ENCODE data around the gene ITPR3.

The ITPR3 gene

DNA sequence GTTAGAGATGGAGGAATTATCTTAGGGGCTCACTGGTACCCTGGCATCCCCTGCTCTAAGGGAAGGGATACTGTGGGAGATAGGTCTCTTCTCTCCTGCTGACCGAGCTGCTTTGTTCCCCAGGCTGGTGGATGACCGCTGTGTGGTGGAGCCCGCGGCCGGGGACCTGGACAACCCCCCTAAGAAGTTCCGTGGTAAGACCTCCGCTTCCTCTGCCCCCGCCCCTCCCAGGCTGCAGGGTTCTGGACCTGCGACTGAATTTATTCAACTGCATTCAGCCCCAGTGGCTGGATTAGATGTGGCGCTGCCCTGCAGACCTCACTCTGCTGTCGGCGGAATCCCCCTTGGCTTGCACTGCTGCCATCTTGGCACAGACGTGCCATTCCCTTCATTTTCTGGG, 19.2 kb downstream of the ITPR3 start:
- DNase-seq: no peak

GRCh38 chr6:33641144-33641543, 20.0 kb downstream of the ITPR3 start:
- DNase-seq: no peak

DNA sequence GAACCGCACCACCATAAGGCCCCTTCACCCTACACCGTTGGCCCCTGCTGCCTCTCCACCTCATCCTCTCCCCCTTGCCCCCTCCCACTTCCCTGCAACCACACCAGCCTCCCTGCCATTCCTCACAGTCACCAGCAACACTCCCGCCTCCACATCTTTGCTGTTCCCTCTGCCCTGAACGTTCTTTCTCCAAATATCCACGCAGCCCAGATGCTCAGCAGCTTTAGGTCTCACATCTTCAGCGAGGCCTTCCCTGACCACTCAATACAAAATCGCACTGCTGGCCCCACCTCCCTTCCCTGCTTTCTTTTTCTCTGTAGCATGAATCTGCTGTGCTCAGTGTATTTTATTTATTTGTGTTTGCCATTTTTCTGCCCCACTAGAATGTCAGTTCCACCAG, 20.5 kb downstream of the ITPR3 start:
- no peak for DNase-seq

DNA sequence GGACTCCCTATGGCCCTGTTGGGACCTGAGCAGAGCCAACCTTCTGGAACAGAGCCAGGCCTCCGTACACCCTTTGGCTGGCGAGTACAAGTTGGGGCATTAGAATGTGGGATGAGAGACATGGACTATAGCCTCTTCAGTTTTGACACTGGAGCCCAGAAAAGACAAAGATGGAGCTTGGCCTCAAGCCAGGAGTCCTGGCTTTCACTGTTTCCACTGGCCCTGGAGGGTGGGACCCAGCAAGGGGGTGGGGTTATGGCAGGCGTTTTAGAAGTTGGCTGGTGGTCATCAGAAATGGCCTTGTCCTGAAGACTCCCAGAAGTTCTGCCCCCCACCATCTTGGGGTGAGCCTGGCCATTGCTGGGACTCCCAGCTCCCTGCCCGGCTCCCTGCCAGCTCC, 21.8 kb downstream of the ITPR3 start:
- no peak for DNase-seq

GRCh38 chr6:33651403-33651802, 30.3 kb downstream of the ITPR3 start:
- DNase-seq: no peak

GRCh38 chr6:33652002-33652401, 30.9 kb downstream of the ITPR3 start:
- DNase-seq: no peak

- DNase-seq: no peak
Measured at GRCh38 chr6:33654831-33655554, 33.9 kb downstream of the ITPR3 start.

GRCh38 chr6:33656844-33657243, 35.7 kb downstream of the ITPR3 start:
- DNase-seq: no peak

- DNase-seq: no peak
Measured at GRCh38 chr6:33658982-33659689, 38.0 kb downstream of the ITPR3 start.

DNA sequence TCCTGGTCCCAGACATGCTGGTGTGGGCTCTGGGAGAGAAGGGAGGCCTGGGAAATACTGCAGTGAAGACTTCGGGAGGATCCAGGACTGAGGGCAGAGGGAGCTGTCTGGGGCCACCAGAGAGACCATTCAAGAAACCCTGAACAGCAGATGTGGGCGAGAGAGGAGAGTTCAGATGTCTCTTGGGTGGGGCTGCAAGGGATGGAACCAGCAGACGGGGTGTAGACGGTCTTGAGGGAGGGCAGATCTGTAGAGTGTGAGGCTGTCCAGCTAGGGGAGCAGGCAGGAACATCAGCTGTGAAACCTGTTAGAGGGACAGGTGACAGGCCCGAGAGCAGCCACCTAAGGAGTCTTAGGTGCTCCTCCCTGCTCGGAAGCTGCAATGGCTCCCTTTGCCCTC, 38.9 kb downstream of the ITPR3 start:
- DNase-seq: no peak

DNA sequence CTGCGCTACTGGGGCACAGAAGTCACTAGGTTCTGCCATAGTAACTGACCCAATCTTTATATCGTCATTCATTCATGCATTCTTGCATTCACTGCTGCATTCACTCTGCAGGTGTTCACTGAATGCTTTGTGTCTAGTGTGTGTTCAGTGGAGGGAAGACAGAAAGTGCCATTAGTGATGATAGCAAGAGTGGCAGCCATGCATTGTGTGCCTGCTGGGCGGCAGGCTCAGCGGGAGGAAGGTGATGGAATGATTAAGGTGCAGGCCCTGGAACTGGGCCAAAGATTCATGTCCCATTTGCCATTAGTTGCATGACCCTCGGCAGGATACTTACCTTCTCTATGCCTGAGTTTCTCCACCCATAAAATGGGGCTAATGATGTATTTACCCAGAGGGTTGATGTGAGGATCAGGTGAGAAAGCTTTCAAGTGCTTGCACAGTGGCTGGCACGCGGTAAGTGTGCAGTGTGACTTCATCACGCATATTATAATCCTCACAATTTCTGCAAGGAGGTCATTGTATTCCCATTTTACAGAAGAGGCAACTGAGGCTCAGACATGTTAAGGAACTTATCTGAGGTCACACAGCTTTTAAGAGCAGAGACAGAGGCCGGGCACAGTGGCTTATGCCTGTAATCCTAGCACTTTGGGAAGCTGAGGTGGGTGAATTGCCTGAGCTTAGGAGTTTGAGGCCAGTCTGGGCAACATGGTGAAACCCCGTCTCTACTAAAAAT, 40.1 kb downstream of the ITPR3 start:
- peak; percentile 33 for DNase-seq

DNA sequence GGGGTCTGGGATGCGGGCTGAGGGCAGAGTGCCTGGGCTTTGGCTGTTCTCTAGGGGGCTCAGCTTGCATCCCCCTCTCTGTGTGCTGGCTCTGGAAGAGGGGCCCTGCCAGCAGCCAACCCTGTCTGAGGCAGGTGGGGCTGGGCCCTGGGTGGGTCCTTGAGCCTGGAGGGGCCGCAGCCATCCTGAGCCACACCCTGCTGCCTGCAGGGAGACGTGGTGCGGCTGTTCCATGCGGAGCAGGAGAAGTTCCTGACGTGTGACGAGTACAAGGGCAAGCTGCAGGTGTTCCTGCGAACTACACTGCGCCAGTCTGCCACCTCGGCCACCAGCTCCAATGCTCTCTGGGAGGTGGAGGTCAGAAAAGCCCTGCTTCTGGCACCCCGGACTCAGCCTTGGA, 41.2 kb downstream of the ITPR3 start:
- DNase-seq: no peak

- no peak for DNase-seq
Measured at GRCh38 chr6:33663028-33663427, 41.9 kb downstream of the ITPR3 start.

DNA sequence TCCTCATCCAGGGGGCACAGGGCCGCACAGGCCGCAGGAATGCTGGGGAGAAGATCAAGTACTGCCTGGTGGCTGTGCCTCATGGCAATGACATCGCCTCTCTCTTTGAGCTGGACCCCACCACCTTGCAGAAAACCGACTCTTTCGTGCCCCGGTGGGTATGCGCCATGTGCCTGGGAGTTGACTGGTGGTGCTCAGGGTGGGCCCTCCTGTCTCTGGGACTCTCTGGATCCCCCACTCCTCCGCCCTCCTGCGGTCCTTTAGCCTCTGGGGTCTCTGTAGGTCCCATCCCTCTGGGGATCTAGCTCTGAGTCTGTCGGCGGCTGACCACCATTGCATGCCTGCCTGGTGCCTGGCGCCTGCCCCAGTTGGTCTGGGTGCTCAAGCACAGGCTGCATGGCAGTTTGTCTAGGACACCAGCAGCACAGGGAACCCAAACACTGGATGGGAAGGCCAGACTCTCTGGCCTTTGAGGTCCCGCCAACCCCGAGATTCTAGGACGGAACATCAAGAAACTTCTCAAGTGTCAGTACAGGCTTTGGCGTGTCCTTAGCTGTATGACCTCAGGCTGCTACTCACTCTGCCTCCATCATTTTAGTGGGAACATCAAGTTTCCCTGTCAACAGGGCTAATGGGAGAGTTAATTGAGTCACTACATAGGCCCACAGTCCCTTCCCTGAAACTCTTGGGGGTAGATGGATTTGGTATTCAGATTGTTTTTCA, 42.8 kb downstream of the ITPR3 start:
- DNase-seq: no peak

DNA sequence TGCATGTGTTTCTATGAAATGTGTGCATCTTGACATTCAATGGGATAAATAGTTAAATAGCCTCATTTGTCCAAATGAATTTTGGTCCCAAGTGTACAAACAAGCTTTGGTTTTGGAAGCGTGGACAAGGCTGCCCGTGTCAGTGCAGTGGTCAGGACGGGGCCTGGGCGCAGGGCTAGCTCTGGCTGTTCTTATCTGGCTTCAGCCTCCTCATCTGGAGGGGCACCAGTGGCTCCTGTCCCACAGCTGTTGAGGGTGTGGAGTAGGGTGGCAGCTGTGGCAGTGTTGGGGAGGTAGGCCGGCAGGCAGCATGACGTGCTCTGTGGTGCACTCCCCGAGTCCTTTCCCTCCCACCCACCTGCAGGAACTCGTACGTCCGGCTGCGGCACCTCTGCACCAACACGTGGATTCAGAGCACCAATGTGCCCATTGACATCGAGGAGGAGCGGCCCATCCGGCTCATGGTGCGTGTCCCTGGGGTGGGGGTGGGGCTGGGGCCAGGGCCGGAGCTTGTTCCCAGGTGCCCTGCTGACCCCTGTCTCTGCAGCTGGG, 43.5 kb downstream of the ITPR3 start:
- no peak for DNase-seq

- DNase-seq: no peak
Measured at GRCh38 chr6:33665957-33666356, 44.8 kb downstream of the ITPR3 start.

GRCh38 chr6:33667072-33667471, 46.0 kb downstream of the ITPR3 start:
- DNase-seq: no peak

GRCh38 chr6:33667776-33668175, 46.7 kb downstream of the ITPR3 start:
- no peak for DNase-seq

DNA sequence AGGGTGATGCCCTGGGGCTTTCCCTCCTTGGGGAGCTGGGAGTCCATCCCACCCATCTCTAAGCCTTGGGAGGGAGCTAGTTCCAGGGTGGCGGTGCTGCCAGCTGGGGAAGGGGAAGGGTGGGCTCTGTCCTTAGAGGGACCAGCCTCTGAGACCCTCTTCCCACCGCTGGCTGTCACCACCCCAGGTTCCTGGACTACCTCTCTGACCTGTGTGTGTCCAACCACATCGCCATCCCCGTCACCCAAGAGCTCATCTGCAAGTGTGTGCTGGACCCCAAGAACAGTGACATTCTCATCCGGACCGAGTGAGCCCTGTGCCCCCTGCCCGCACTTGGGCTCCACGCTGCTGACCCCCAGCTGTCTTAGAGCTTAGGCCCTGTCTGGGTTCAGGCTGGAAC, 47.2 kb downstream of the ITPR3 start:
- no peak for DNase-seq

DNA sequence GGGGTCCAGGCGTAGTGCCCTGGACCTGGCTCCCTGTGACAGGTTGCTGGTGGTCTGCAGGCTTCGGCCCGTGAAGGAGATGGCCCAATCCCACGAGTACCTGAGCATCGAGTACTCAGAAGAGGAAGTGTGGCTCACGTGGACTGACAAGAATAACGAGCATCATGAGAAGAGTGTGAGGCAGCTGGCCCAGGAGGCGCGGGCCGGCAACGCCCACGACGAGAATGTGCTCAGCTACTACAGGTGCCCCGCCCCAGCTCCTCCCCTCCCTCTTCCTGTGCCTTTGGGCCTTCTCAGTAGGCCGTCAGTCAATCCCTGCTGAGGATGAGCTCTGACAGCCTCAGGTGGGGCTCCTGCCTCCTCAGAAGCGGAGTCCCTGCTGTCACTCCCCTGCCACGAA, 47.8 kb downstream of the ITPR3 start:
- no peak for DNase-seq

GRCh38 chr6:33670086-33670660, 49.1 kb downstream of the ITPR3 start:
- DNase-seq: no peak

- no peak for DNase-seq
Measured at GRCh38 chr6:33670971-33671743, 50.0 kb downstream of the ITPR3 start.

Data from DMS53 (cell line).